HepG2 (cell line): ENCODE data around the gene TRPT1. TPM values are rescaled to one million over a fixed set of nuclear protein-coding genes. Genes with fewer than 3 reads are reported as not detected.

Experiments used
- CC2D1A ChIP-seq: sonication (generic); formaldehyde crosslinking; IDR thresholded peaks from 2 replicates; pipeline ENCODE4 v1.8.1; 2023; ENCODE audit warnings: mild to moderate bottlenecking, missing genetic modification reagents
- EEA1 ChIP-seq: sonication (generic); formaldehyde crosslinking; IDR thresholded peaks from 2 replicates; pipeline ENCODE4 v1.5.1; 2020; ENCODE audit warnings: mild to moderate bottlenecking, missing genetic modification reagents, borderline replicate concordance
- HDAC2 ChIP-seq: sonication (generic); formaldehyde crosslinking; IDR thresholded peaks from 2 replicates; pipeline ENCODE4 v1.4.0; 2020; ENCODE audit warnings: missing genetic modification reagents
- ISX ChIP-seq: sonication (generic); formaldehyde crosslinking; conservative IDR thresholded peaks from 2 replicates; pipeline ENCODE4 v1.5.0; 2020; ENCODE audit warnings: missing genetic modification reagents
- NR2F2 ChIP-seq: IDR thresholded peaks from 2 replicates; pipeline ENCODE4 v1.6.1; 2012; ENCODE audit warnings: low read depth, inconsistent platforms, borderline replicate concordance
- NR2F6 ChIP-seq, 2 experiments: IDR thresholded peaks; 2 replicates each; pipeline ENCODE4 v1.6.1; 2016; ENCODE audit warnings: antibody characterized with exemption in 1 of 2, mild to moderate bottlenecking in 1 of 2
- POLR2G ChIP-seq: fragments of 200-400 bp; formaldehyde crosslinking; IDR thresholded peaks from 2 replicates; pipeline ENCODE4 v1.6.1; 2018; ENCODE audit warnings: mild to moderate bottlenecking, low read depth, low read length, moderate library complexity
- RBM22 ChIP-seq: fragments of 200-400 bp; formaldehyde crosslinking; optimal IDR thresholded peaks from 2 replicates; pipeline ENCODE3; 2017; ENCODE audit warnings: mild to moderate bottlenecking, low read length, moderate library complexity
- REXO4 ChIP-seq: sonication (generic); formaldehyde crosslinking; IDR thresholded peaks from 2 replicates; pipeline ENCODE4 v1.8.0; 2022; ENCODE audit warnings: missing genetic modification reagents, mild to moderate bottlenecking, borderline replicate concordance
- TMF1 ChIP-seq: sonication (generic); formaldehyde crosslinking; IDR thresholded peaks from 2 replicates; pipeline ENCODE4 v1.8.1; 2022; ENCODE audit warnings: low read depth, missing genetic modification reagents
- ZNF3 ChIP-seq: IDR thresholded peaks from 2 replicates; pipeline ENCODE4 v1.7.0; 2017; ENCODE audit warnings: inconsistent platforms
- ZNF616 ChIP-seq: sonication (generic); formaldehyde crosslinking; IDR thresholded peaks from 2 replicates; pipeline ENCODE4 v1.5.0; 2020; ENCODE audit warnings: low read depth, mild to moderate bottlenecking, missing genetic modification reagents
- ZNF7 ChIP-seq: IDR thresholded peaks from 2 replicates; pipeline ENCODE4 v1.6.1; 2016; ENCODE audit warnings: missing biosample characterization, missing genetic modification reagents
- ZNF761 ChIP-seq: sonication (generic); formaldehyde crosslinking; conservative IDR thresholded peaks from 2 replicates; pipeline ENCODE4 v1.4.0; 2020; ENCODE audit warnings: mild to moderate bottlenecking, missing genetic modification reagents
- ZNF766 ChIP-seq: sonication (generic); formaldehyde crosslinking; IDR thresholded peaks from 2 replicates; pipeline ENCODE4 v1.5.0; 2020; ENCODE audit warnings: missing genetic modification reagents, borderline replicate concordance
- polyA plus RNA-seq, 8 experiments: library from polyadenylated mRNA; depleted of rRNA in 3 of 8; stranded (reverse) in 7 of 8; unstranded in 1 of 8; fragments of >200 nt; fragmentation: Illumina TruSeq in 4 of 8; extraction: Trizol in 4 of 8; gene quantifications; 2 replicates each; pipeline versions ENCODE4 v1.2.1 to v1.2.3, GENCODE V29; 2011 to 2016; ENCODE audit warnings: low read depth in 4 of 8, missing spikeins in 1 of 8, mixed read lengths in 1 of 8; ENCODE audit not compliant: insufficient read depth in 1 of 8
- total RNA-seq, 5 experiments: library from RNA; depleted of rRNA; stranded (reverse); fragments of >200 nt; fragmentation: Illumina TruSeq; extraction: Trizol; gene quantifications; 2 replicates each; pipeline ENCODE4 v1.2.3, GENCODE V29; 2016; ENCODE audit warnings: low read depth in 1 of 5
- TF ChIP-seq, protein P1 (sequence below): sonication (generic); formaldehyde crosslinking; IDR thresholded peaks from 2 replicates; pipeline ENCODE4 v1.4.0; 2020; ENCODE audit warnings: mild to moderate bottlenecking, missing genetic modification reagents
- TF ChIP-seq, protein P2 (sequence below): sonication (generic); formaldehyde crosslinking; conservative IDR thresholded peaks from 2 replicates; pipeline ENCODE4 v1.5.0; 2020; ENCODE audit warnings: missing genetic modification reagents
- TF ChIP-seq, protein P3 (sequence below): sonication (generic); formaldehyde crosslinking; IDR thresholded peaks from 2 replicates; pipeline ENCODE4 v1.5.0; 2020; ENCODE audit warnings: mild to moderate bottlenecking, low read depth, missing genetic modification reagents, borderline replicate concordance
- TF ChIP-seq, protein P4 (sequence below): sonication (generic); formaldehyde crosslinking; IDR thresholded peaks from 2 replicates; pipeline ENCODE4 v1.4.0; 2020; ENCODE audit warnings: missing genetic modification reagents, borderline replicate concordance
- TF ChIP-seq, protein P5 (sequence below): sonication (generic); formaldehyde crosslinking; conservative IDR thresholded peaks from 2 replicates; pipeline ENCODE4 v1.8.0; 2022; ENCODE audit warnings: mild to moderate bottlenecking, moderate library complexity, missing genetic modification reagents
- TF ChIP-seq, protein P6 (sequence below): sonication (generic); formaldehyde crosslinking; IDR thresholded peaks from 2 replicates; pipeline ENCODE4 v1.8.1; 2022; ENCODE audit warnings: mild to moderate bottlenecking, missing genetic modification reagents

The TRPT1 gene
- total and polyA plus RNA-seq, 2 of the 13 experiments (the other 11 are each of a cell fraction or from before 2014, with no cell fraction given), result 24.8 to 40.7 TPM

DNA sequence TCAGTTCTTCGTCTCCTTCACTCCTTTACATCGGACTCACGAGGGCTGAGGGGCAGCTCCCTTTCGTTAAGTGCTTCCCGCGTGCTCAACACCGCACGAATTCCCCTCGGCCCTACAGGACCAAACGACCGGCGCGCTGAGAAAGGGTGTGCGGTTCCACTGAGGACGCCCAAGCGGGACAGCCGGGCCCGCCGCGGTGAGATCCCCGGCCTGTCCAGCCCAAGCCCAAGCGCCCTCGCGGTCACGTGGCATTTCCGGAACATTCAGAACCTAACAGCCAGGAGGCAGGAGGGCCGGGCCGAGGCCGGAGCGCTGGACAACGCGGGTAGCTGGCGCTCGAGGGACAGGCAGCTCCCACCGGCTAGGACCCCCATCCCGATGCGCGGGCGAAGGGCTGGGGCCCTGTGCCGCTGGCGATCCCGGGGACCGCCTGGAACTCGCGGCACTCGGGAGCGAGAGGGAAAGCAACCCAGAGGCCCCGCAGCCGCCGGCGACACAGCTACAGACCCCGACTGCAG lies 40.8 kb downstream of the TRPT1 start (continued):
- TF ChIP-seq EEA1 (CRISPR knock-in tag) (peak; percentile 85; the same call in 1 of the 2 replicates), HDAC2 (peak; percentile 63), TMF1 (CRISPR knock-in tag) (peak; percentile 99), RBM22 (no peak), ISX (CRISPR knock-in tag) (no peak), ZNF7 (CRISPR knock-in tag) (no peak), NR2F2 (no peak; the same call in 1 of the 2 replicates), ZNF766 (peak; percentile 47; the same call in 1 of the 2 replicates), ZNF616 (peak; percentile 97), ZNF761 (CRISPR knock-in tag) (0 out of 2 replicates have a peak, but pooled peaks have one; percentile 83), POLR2G (peak; percentile 99), CC2D1A (CRISPR knock-in tag) (no peak), NR2F6 (IDR thresholded peaks at IDR 0.05) (no peak), NR2F6 (CRISPR knock-in tag; IDR thresholded peaks at IDR 0.05) (no peak), ZNF3 (CRISPR knock-in tag) (peak; percentile 41; the same call in 1 of the 2 replicates), REXO4 (CRISPR knock-in tag) (peak; percentile 85; the same call in 1 of the 2 replicates)
- TF ChIP-seq, protein P1, sequence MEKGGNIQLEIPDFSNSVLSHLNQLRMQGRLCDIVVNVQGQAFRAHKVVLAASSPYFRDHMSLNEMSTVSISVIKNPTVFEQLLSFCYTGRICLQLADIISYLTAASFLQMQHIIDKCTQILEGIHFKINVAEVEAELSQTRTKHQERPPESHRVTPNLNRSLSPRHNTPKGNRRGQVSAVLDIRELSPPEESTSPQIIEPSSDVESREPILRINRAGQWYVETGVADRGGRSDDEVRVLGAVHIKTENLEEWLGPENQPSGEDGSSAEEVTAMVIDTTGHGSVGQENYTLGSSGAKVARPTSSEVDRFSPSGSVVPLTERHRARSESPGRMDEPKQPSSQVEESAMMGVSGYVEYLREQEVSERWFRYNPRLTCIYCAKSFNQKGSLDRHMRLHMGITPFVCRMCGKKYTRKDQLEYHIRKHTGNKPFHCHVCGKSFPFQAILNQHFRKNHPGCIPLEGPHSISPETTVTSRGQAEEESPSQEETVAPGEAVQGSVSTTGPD (CRISPR knock-in tag), result 0 out of 2 replicates have a peak, but pooled peaks have one; percentile 36
- TF ChIP-seq, protein P2, sequence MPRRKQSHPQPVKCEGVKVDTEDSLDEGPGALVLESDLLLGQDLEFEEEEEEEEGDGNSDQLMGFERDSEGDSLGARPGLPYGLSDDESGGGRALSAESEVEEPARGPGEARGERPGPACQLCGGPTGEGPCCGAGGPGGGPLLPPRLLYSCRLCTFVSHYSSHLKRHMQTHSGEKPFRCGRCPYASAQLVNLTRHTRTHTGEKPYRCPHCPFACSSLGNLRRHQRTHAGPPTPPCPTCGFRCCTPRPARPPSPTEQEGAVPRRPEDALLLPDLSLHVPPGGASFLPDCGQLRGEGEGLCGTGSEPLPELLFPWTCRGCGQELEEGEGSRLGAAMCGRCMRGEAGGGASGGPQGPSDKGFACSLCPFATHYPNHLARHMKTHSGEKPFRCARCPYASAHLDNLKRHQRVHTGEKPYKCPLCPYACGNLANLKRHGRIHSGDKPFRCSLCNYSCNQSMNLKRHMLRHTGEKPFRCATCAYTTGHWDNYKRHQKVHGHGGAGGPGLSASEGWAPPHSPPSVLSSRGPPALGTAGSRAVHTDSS, result no peak
- TF ChIP-seq, protein P3, sequence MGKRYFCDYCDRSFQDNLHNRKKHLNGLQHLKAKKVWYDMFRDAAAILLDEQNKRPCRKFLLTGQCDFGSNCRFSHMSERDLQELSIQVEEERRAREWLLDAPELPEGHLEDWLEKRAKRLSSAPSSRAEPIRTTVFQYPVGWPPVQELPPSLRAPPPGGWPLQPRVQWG (CRISPR knock-in tag), result no peak
- TF ChIP-seq, protein P4, sequence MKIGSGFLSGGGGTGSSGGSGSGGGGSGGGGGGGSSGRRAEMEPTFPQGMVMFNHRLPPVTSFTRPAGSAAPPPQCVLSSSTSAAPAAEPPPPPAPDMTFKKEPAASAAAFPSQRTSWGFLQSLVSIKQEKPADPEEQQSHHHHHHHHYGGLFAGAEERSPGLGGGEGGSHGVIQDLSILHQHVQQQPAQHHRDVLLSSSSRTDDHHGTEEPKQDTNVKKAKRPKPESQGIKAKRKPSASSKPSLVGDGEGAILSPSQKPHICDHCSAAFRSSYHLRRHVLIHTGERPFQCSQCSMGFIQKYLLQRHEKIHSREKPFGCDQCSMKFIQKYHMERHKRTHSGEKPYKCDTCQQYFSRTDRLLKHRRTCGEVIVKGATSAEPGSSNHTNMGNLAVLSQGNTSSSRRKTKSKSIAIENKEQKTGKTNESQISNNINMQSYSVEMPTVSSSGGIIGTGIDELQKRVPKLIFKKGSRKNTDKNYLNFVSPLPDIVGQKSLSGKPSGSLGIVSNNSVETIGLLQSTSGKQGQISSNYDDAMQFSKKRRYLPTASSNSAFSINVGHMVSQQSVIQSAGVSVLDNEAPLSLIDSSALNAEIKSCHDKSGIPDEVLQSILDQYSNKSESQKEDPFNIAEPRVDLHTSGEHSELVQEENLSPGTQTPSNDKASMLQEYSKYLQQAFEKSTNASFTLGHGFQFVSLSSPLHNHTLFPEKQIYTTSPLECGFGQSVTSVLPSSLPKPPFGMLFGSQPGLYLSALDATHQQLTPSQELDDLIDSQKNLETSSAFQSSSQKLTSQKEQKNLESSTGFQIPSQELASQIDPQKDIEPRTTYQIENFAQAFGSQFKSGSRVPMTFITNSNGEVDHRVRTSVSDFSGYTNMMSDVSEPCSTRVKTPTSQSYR (CRISPR knock-in tag), result peak; percentile 44; the same call in 1 of the 2 replicates
- TF ChIP-seq, protein P5, sequence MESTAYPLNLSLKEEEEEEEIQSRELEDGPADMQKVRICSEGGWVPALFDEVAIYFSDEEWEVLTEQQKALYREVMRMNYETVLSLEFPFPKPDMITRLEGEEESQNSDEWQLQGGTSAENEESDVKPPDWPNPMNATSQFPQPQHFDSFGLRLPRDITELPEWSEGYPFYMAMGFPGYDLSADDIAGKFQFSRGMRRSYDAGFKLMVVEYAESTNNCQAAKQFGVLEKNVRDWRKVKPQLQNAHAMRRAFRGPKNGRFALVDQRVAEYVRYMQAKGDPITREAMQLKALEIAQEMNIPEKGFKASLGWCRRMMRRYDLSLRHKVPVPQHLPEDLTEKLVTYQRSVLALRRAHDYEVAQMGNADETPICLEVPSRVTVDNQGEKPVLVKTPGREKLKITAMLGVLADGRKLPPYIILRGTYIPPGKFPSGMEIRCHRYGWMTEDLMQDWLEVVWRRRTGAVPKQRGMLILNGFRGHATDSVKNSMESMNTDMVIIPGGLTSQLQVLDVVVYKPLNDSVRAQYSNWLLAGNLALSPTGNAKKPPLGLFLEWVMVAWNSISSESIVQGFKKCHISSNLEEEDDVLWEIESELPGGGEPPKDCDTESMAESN (CRISPR knock-in tag), result peak; percentile 95; the same call in 1 of the 2 replicates
- TF ChIP-seq, protein P6, sequence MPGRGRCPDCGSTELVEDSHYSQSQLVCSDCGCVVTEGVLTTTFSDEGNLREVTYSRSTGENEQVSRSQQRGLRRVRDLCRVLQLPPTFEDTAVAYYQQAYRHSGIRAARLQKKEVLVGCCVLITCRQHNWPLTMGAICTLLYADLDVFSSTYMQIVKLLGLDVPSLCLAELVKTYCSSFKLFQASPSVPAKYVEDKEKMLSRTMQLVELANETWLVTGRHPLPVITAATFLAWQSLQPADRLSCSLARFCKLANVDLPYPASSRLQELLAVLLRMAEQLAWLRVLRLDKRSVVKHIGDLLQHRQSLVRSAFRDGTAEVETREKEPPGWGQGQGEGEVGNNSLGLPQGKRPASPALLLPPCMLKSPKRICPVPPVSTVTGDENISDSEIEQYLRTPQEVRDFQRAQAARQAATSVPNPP (CRISPR knock-in tag), result peak; percentile 97
